Measurements from ENCODE around the gene LEFTY2.
"Not testable (repeated sequence)": the region's sequence is repeated elsewhere in the genome, so short reads cannot be mapped to it uniquely, and the experiment has no call there.

The LEFTY2 gene

GRCh38 chr1:225940385-225941151, 452 bp downstream of the LEFTY2 start:
- H3K27me3 ChIP-seq (replicated peaks), result no peaks in the 10 kb centered on the region
- DNase-seq, result no peak
- in situ Hi-C loops (cut with HindIII; ENCODE audit: low pct_ligation_motif_present, low sequenced_read_pairs), result no loop called here
- H3K36me3 ChIP-seq (replicated peaks), result no peaks in the 10 kb centered on the region
- no peak overlapping the region for H3K27ac ChIP-seq
- TF ChIP-seq, protein P1, sequence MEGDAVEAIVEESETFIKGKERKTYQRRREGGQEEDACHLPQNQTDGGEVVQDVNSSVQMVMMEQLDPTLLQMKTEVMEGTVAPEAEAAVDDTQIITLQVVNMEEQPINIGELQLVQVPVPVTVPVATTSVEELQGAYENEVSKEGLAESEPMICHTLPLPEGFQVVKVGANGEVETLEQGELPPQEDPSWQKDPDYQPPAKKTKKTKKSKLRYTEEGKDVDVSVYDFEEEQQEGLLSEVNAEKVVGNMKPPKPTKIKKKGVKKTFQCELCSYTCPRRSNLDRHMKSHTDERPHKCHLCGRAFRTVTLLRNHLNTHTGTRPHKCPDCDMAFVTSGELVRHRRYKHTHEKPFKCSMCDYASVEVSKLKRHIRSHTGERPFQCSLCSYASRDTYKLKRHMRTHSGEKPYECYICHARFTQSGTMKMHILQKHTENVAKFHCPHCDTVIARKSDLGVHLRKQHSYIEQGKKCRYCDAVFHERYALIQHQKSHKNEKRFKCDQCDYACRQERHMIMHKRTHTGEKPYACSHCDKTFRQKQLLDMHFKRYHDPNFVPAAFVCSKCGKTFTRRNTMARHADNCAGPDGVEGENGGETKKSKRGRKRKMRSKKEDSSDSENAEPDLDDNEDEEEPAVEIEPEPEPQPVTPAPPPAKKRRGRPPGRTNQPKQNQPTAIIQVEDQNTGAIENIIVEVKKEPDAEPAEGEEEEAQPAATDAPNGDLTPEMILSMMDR (IDR thresholded peaks at IDR 0.05; ENCODE audit: low read depth, low read length, missing control alignments), result no peak
- no peak overlapping the region for H3K4me3 ChIP-seq (ENCODE audit: low read depth, low read length)

- in situ Hi-C loops (cut with HindIII; ENCODE audit: low pct_ligation_motif_present, low sequenced_read_pairs); DNase-seq; H3K36me3 ChIP-seq (replicated peaks); H3K4me3 ChIP-seq (ENCODE audit: low read depth, low read length); H3K27ac ChIP-seq; H3K27me3 ChIP-seq (replicated peaks): not testable (repeated sequence)
Observed at GRCh38 chr1:225939939-225940310, 1.1 kb downstream of the LEFTY2 start.

DNA sequence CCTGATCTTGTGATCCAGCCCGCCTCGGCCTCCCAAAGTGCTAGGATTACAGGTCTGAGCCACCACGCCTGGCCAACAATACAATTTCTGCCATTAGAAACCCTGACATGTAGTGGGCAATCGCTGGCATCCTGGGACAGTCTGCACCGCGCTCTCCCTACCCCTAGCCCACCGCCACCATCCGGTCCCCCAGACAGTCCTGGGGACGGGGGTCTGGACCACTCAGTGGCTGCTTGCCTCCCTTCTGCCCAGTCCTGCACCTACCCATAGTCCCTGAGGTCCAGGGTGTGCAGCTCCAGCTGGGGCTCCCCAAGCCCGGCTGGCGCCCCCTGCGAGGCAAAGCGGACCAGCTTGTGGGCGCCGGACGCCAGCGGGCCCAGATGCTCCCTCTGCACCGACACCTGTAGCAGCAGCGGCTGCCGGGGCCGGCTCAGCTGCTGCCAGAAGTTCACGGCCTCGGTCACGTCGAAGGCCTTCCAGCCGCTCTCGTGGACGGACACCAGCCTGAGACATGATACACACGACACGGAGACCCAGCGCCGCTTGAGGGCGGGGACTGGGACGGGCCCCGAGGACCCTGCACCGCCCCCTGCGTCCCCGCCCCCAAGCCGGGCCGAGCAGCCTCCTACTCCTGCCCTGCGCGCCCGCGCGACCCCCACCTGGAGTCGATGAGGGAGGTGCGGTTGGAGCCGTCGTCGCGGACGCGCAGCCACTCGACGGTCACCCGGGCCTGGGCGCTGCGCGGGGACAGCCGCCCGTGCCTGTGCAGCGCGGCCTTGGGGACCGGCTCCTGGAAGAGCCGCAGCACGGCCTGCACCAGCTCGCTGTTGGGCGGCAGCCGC, 1.7 kb downstream of the LEFTY2 start:
- H3K36me3 ChIP-seq (replicated peaks); in situ Hi-C loops (cut with HindIII; ENCODE audit: low pct_ligation_motif_present, low sequenced_read_pairs): not testable (repeated sequence)
- peak overlapping the region; percentile 9 for H3K4me3 ChIP-seq (ENCODE audit: low read depth, low read length)

GRCh38 chr1:225937048-225937968, 3.7 kb downstream of the LEFTY2 start:
- no peak for DNase-seq
- Histone ChIP-seq H3K27ac (no peak overlapping the region), H3K27me3 (replicated peaks) (no peaks in the 10 kb centered on the region), H3K4me3 (ENCODE audit: low read depth, low read length) (no peak overlapping the region), H3K36me3 (replicated peaks) (no peaks in the 10 kb centered on the region)
- TF ChIP-seq, protein P1 (IDR thresholded peaks at IDR 0.05; ENCODE audit: low read depth, low read length, missing control alignments), result no peak
- in situ Hi-C loops (cut with HindIII; ENCODE audit: low pct_ligation_motif_present, low sequenced_read_pairs), result no loop called here

More for the DNA sequence above, 1.7 kb downstream of the LEFTY2 start:
- H3K27me3 ChIP-seq (replicated peaks); DNase-seq; H3K27ac ChIP-seq: not testable (repeated sequence)

DNA sequence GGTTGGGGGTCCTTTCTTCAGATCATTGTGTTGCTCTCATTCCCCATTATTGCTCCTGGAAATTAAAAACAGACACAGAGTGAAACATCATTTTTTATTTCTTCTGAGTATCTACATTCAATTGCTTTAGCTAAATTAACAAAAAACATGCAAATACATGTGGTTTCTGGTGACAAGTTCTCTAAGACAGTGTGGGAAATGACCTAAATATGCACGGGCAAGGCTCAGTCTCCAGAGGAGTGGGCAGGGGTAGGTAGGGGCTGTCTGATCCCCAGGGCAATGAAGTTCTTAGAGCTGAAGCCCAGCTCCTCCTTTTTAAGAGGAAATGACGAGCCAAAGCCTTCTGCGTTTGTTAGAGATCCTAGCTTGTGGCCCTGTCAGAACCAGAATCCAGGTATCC, 4.5 kb downstream of the LEFTY2 start:
- no peak overlapping the region for H3K27ac ChIP-seq
- in situ Hi-C loops (cut with HindIII; ENCODE audit: low pct_ligation_motif_present, low sequenced_read_pairs), result no loop called here
- H3K4me3 ChIP-seq (ENCODE audit: low read depth, low read length), result no peak overlapping the region
- TF ChIP-seq, protein P1 (IDR thresholded peaks at IDR 0.05; ENCODE audit: low read depth, low read length, missing control alignments), result no peak
- H3K36me3 ChIP-seq (replicated peaks), result no peaks in the 10 kb centered on the region
- no peaks in the 10 kb centered on the region for H3K27me3 ChIP-seq (replicated peaks)
- DNase-seq, result no peak

DNA sequence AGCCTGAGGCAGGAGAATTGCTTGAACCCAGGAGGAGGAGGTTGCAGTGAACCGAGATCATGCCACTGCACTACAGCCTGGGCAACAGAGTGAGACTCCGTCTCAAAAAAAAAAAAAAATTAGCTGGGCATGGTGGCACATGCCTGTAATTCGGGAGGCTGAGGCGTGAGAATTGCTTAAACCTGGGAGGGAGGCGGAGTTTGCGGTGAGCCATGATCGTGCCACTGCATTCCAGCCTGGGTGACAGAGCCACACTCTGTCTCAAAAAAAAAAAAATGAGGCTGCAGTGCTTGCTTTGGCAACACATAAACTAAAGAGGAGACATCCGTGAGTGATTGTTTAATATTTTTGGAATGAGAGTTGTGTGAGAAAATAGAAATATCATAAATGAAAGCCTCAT, 4.9 kb downstream of the LEFTY2 start:
- in situ Hi-C loops (cut with HindIII; ENCODE audit: low pct_ligation_motif_present, low sequenced_read_pairs); H3K36me3 ChIP-seq (replicated peaks); H3K4me3 ChIP-seq (ENCODE audit: low read depth, low read length); H3K27ac ChIP-seq; DNase-seq; H3K27me3 ChIP-seq (replicated peaks): not testable (repeated sequence)

- Histone ChIP-seq H3K36me3 (replicated peaks) (no peaks in the 10 kb centered on the region), H3K27ac (no peak overlapping the region), H3K27me3 (replicated peaks) (no peaks in the 10 kb centered on the region), H3K4me3 (ENCODE audit: low read depth, low read length) (no peak overlapping the region)
- in situ Hi-C loops (cut with HindIII; ENCODE audit: low pct_ligation_motif_present, low sequenced_read_pairs), result no loop called here
- TF ChIP-seq, protein P1 (IDR thresholded peaks at IDR 0.05; ENCODE audit: low read depth, low read length, missing control alignments), result no peak
- DNase-seq, result no peak
Observed at GRCh38 chr1:225934711-225935110, 6.3 kb downstream of the LEFTY2 start.

Measured in brain microvascular endothelial cell (primary cell).